ENCODE data around the gene LGR4.

DNA sequence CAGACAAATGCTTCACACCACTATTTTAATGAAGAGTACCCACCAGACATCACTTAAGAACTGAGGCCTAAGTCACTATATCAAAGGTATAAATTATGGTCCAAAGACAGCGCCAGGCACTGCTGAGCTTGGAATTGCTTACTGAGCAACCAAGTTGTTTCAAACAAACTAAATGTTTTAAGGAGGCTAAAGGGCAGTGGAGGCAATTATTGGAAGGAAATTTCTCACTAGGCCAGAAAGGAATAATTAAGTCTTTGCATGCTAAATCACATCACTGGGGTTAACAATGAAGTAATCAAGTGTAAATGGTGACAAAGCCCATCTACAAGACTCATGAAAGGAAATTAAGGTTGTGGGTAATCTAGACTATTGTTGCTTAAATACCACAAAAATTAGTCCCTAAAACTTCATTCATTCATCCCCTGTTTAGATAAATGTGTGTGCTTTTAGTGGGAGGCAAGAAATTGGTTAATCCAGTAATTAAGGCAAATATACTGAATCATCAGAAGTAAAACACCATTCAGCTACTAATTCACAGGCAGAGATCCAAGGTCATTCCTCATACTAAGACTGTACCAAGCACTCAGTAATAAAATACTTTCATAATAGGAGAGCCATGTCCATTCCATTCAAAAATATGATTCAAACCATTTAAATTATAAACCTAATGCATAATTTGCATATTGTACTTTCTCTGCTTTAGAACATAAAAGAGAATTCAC, 21.2 kb downstream of the LGR4 start:
- TF ChIP-seq NFRKB (IDR thresholded peaks at IDR 0.05) = no peak
- no peak for TF ChIP-seq ELF4 (IDR thresholded peaks at IDR 0.05)
- no peak for TF ChIP-seq FOXM1 (IDR thresholded peaks at IDR 0.05; ENCODE audit: borderline replicate concordance)

Measured in HEK293T (cell line).